ENCODE results near the gene SLX4.

SLX4 gene

DNA sequence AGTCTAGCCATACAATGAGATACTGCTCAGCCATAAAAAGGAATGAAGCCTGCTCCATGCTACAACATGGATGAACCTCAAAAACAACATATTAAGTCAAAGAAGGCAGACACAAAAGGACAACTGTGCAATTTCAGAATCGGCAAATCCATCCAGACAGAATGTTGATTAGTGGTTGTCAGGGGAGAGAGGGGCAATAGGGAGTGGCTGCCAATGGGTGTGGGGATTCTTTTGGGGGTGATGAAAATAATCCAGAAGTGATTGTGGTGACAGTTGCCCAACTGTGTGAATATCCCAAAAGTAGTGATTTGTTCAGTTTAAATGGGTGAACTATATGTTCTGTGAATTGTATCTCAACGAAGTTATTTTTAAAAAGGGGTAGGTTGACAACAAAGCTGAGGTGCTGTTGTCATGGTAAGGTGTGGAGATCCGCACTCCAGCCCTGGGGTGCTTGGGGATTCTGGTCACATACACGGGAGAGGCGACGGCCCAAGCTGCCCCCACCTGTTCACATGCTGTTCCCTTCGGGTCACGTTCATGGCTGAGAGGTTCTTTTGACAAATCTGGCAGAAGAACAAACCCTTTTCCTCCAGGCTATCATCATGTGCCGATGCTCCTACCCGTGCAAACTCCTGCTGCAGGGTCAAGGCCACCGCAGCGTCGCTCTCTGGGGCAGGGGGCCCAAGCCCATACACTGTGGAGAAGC, 9.6 kb downstream of the SLX4 start:
- no peak for DNase-seq (ENCODE audit: low read depth in 2 of 2)

DNA sequence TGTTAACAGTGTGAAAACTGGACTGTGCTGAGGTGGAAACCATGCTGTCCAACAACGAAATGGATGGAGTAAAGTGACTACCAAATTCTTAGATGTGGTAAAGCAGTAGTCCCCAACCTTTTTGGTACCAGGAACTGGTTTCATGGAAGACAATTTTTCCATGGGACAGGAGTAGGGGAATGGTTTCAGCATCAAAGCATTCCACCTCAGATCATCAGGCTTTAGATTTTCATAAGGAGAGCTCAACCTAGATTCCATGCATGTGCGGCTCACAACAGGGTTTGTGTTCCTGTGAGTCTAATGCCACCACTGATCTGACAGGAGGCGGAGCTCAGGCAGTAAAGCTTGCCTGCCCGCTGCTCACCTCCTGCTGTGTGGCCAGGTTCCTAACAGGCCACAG, 11.5 kb downstream of the SLX4 start:
- no peak for DNase-seq (ENCODE audit: low read depth in 2 of 2)

GRCh38 chr16:3599121-3599520, 12.3 kb downstream of the SLX4 start:
- no peak for DNase-seq (ENCODE audit: low read depth in 2 of 2)

DNA sequence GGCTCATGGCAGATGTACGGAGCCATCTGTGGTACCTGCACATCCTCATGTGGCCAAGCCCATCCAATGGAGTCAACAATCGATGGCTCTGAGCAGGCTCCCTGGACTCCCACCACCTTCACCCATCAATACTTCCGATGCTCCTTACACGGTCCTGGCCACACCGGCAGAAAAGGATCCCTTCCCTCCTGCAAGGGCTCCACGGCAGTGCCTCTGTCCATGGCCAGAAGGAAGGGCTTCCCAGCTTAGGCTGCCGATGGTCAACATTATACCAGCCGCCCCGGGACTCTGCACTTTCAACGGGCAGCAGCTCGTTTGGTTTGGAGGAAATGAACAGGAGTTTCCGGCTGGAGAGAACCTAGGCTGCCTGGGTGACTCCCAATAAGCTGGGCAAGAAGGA, 13.2 kb downstream of the SLX4 start:
- no peak for DNase-seq (ENCODE audit: low read depth in 2 of 2)

DNA sequence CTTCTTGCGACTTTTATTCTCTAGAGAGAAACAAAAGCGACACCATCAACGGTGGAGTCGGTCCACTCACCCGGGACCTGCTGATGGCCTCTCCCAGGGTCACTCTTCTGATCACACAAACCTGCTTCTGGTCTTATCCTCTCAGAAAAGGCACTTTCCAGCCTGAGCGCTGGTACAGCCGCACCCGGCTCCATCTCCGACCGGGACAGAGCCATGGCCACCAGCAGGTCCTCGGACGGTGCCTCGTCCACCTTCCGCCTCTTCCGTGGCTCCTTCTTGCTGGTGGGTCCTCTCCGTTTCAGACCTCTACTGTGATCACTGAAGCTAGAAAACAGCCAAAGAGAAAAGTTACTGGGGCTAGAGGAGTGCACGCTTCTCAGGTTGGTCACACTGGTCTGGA, 13.7 kb downstream of the SLX4 start:
- DNase-seq (ENCODE audit: low read depth in 2 of 2) = no peak

- DNase-seq (ENCODE audit: low read depth in 2 of 2) = no peak
Measured at GRCh38 chr16:3597226-3597625, 14.2 kb downstream of the SLX4 start.

- no peak for DNase-seq (ENCODE audit: low read depth in 2 of 2)
Measured at GRCh38 chr16:3596101-3596861, 15.1 kb downstream of the SLX4 start.

DNA sequence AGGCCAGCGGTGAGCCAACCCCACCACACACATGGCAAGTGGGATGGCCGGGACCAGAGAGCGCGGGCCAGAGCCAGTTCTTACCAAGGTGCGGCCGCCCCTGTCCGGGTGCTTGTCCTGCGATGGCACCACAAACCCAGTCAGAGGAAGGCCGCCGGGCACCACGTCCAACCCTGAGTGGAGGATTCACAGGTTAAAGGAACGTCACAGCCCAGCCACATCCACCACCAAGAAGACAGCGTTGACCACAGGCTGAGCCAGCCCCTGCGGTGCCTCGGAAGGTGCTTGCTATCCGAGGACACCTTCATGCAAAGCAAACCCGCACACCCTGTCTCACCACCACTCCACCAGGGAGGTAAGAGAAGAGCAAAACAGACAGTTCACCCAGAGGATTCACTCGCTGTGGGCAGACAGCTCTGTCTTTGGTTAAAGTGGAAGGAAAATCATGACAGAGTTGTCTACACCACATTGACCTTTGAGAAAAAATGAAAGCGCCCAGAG, 15.8 kb downstream of the SLX4 start:
- DNase-seq (ENCODE audit: low read depth in 2 of 2) = no peak

DNA sequence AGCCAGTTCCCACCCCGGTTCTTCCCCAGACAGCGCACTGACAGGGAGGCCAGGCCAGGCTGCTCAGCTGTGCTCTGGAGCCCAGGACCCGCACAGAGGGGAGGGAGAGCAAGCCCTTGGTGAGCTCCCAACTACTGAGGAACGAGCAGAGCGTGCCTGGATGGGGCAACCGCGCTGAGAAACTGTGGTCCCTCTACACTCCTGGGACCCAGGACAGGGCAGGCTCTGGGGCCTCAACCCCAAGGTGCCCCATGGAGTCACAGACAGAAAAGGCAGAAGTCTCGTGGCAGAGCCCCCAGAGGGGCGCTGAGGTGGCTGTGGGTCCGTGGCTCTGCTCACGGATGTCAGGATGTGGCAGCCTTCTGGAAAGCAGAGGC, 16.3 kb downstream of the SLX4 start:
- no peak for DNase-seq (ENCODE audit: low read depth in 2 of 2)

GRCh38 chr16:3594316-3595109, 16.9 kb downstream of the SLX4 start:
- no peak for DNase-seq (ENCODE audit: low read depth in 2 of 2)

DNA sequence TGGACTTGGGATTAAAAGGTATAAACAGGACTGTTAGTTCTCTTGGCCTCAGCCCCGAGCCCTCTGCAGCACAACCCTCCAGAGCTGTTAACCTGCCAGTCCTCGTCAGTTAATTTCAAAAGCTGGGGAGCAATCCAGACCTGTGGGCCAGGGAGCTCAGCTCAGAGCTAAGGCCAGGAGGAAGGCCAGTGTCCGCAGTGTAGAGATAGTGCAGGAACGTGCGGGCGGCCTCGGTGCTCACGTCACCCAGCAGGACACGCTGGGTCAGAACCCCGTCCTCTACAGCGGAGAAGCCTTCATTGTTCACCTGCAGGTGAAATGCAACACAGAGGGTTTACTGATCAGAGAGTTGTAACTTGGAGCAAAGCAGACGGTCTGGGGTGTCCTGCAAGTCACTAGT, 18.8 kb downstream of the SLX4 start:
- DNase-seq (ENCODE audit: low read depth in 2 of 2) = no peak

- no peak for DNase-seq (ENCODE audit: low read depth in 2 of 2)
Measured at GRCh38 chr16:3591991-3592390, 19.4 kb downstream of the SLX4 start.

DNA sequence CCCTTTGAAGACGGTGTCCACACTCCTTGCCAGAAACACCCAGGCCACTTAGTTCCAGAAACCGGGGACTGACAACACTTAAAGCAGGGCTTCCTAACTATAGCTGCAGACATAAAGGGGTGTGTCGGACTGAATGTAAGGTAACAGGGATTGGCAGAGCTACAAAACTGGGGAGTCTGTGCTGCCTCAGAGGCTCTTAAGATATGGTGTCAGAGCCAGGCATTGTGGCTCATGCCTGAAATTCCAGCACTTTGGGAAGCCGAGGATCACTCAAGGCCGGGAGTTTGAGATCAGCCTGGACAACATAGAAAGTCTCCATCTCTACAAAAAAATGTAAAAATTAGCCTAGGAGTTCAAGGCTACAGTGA, 20.0 kb downstream of the SLX4 start:
- DNase-seq (ENCODE audit: low read depth in 2 of 2) = no peak

DNA sequence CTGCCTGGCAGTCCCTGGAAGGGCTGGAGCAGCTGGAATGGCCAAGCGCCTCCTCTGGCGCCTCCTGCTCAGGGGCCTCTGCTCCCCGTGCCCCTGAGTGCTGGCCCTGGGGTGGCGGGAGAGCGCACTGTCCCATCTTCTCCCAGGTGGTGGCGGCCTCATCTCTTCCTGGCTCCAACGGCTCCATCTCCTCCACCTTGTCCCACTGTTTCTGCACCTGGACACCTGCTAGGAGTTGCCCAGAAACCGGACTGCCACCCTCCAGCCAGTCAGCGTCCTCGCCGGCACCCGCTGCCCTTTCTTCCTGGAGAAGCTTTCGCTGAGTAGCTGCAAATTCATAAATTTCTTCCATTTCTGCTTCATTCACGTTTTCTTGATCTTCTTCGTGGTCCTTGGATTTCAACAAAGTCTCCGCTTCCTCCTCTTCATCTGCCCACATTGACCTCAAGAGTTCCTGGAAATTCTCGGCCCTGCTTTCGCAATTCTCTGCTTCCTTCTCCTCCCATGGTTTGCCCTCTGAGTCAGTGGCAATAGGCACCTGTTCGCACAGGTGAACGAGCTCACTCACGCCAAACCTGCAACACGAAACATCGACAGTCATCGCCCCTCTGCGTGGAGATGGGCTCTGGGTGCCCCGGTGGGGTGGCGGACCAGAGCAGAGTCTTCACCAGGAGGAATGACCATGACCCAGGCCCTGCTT, 20.5 kb downstream of the SLX4 start:
- no peak for DNase-seq (ENCODE audit: low read depth in 2 of 2)

- no peak for DNase-seq (ENCODE audit: low read depth in 2 of 2)
Measured at GRCh38 chr16:3589991-3590701, 21.3 kb downstream of the SLX4 start.

DNA sequence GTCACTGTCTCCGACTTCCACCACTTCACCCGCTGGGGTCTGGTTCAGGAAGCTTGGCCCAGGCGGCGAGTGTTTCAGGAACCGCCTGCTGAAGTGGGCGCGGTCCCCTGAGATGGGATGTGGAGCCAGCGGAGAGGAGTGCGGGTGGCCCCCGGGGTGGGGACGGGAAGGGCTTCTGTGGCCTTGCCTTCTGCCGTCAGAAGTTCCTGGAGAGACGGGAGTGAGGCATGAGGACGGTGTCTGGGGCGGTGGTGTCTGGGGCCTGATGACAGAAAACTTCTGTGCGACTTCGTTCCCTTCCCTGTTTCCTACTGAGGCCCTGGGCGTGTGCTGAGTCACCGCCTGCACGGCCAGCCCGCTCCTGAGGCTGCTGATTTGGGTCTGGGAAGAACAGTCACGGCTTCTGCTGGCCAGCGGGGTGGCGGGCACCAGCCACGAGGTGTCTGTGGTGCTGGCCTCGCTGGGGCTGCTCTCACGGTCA, 21.9 kb downstream of the SLX4 start:
- no peak for DNase-seq (ENCODE audit: low read depth in 2 of 2)

DNA sequence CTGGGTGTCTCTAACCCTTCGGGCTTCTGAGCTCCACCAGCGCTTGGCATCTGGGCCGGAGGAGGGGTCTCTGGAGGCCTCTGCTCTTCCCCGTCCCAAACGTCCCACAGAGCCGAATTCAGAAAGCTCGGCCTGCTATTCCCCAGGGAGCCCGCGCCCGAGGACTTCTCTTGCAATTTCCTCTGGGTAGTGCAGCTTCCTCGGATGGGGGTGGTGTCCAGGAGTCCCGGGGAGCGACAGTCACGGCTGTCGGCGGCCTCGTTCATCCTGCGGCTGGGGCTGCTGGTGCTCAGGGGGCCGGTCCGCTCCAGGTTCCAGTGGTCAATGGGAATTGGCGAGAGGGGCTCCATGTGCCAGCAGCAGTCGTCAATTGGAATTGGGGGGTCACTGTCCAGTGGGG, 22.4 kb downstream of the SLX4 start:
- no peak for DNase-seq (ENCODE audit: low read depth in 2 of 2)

DNA sequence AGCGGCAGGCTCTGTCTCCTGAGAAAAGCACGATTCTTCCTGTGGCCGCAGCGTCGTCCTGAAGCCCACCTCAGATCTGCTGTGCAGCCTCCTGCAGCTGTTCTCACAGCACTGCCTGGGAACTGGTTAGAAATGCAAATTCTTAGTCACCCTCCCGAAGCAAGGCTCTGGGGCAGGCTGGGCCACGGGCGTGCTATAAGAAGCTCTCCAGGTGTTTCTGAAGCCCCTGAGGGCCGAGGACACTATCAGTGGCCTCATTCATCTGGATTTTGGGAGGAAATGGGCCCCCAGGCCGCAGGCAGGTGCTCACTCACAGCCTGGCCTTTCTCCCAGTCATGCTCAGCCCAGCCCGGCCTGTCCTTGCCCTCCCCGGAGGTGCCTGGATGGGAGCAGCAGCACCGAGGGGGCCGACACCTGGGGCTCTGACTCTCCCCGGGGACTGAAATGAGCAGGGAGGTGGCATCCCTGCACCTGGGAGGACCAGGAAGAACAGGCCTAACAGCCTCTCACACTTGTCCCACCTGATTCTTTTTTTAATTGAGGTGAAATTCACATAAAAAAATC, 23.8 kb downstream of the SLX4 start:
- DNase-seq (ENCODE audit: low read depth in 2 of 2) = no peak

DNA sequence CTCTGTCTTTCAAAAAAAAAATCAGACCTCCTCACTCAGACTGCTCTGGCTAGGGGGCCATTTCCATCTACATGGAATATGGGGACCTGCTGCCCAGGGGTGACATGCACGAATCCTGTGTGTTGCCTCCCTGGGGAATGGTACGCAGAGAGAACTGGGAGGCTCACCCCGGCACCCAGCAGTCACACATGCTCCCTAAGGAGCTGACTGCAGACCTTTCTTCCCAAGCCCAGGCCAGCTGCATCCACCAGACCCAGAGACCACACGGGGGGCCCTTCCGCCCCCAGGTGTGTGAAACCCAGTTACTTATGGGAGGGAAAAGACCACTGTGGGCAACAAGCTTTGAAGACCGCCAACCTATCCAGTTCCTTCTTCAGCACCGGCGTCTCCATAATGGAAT, 27.0 kb downstream of the SLX4 start:
- no peak for DNase-seq (ENCODE audit: low read depth in 2 of 2)

DNA sequence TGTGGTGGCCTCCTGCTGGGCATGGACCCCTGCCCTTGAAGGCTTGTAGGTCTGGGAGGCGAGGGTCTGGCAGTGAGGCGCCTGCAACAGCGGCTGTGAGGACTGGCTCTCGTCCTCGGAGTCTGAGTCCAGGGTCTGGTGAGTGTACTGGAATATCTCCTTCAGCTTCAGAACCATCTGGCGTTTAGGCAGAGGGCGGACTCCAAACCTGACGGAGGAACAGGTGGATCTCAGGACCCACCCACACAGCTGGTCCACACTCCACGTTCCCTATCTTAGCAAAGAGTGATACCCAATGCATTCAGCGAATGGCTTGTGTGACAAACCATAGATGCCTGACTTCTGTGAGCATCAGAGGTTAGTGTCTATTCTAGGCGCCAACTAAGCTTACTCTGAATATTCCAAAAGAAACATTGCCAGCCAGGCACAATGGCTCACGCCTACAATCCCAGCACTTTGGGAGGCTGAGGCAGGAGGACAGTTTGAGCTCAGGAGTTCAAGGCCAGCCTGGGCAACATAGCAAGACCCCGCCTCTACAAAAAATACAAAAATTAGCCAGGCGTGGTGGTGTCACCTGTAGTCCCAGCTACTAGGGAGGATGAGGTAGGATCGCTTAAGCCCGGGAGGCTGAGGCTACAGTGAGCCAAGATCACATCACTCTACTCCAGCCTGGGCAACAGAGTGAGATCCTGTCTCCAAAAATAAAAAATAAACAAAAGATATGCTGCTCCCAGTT, 27.9 kb downstream of the SLX4 start:
- no peak for DNase-seq (ENCODE audit: low read depth in 2 of 2)

All from stimulated activated CD8-positive, alpha-beta memory T cell treated with anti-CD3 and anti-CD28 coated beads, Interleukin-2, amount 100 ng/mL, for 1 hour (primary cell).